C4-2B (cell line): Measurements from ENCODE around the gene NHSL2.
A peak's percentile ranks its signal among the peaks of the same experiment; 100 is the strongest.
"Not testable (repeated sequence)": the region's sequence is repeated elsewhere in the genome, so short reads cannot be mapped to it uniquely, and the experiment has no call there.

Experiments
- H3K27ac ChIP-seq: fragments of 450-650 bp; 2 replicates; pipeline ENCODE4 v1.5.1; 2017
- ZFX ChIP-seq: fragments of 450-650 bp; IDR thresholded peaks from 2 replicates; pipeline ENCODE4 v1.6.1; 2017
- TF ChIP-seq, protein P1 (sequence below): fragments of 450-650 bp; conservative IDR thresholded peaks from 2 replicates; pipeline ENCODE4 v1.5.1; 2017; ENCODE audit warnings: mild to moderate bottlenecking

NHSL2 gene

DNA sequence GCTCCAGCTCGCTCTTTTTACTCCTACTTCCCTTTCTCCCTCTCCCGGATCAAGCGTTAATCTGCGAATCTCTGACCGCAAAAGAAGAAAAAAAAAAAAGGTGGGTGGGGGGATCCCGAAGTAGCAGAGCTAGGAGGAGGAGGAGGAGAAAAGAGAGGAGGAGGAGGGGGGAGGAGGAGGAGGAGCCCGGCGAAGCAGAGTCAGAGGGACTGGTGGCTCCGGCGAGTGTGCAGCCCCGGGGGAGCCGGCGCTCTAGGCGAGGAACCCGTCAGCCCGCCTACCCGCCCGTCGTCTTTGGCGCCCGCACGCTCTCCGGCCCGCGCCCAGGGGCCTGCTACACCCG is at the start of gene NHSL2:
TSS of gene NHSL2 (plus strand) at position 203 of the 343 bp plus-strand sequence.
- TF ChIP-seq ZFX, result no peak
- TF ChIP-seq, protein P1, sequence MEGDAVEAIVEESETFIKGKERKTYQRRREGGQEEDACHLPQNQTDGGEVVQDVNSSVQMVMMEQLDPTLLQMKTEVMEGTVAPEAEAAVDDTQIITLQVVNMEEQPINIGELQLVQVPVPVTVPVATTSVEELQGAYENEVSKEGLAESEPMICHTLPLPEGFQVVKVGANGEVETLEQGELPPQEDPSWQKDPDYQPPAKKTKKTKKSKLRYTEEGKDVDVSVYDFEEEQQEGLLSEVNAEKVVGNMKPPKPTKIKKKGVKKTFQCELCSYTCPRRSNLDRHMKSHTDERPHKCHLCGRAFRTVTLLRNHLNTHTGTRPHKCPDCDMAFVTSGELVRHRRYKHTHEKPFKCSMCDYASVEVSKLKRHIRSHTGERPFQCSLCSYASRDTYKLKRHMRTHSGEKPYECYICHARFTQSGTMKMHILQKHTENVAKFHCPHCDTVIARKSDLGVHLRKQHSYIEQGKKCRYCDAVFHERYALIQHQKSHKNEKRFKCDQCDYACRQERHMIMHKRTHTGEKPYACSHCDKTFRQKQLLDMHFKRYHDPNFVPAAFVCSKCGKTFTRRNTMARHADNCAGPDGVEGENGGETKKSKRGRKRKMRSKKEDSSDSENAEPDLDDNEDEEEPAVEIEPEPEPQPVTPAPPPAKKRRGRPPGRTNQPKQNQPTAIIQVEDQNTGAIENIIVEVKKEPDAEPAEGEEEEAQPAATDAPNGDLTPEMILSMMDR, result no peak
- H3K27ac ChIP-seq, result no peak within 1 kb of the TSS

DNA sequence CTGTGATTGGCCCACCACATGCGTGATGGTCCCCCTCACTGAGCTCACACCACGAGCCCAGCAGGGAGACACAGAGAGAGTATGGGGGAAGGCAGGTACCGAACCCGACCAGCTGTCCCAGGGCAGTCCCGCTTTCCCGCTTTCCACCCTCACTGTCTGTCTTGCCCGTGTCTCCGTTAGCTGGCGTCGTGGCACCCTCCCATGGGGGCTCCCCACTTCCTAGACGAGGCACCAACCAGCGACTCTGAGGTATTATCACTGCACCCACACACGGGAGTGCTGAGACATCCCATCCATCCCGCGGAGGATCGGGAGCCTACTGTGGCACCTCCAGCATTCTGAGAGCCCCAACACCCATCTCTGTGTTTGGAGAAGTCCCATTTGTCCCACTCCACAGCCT is 43.0 kb upstream of the NHSL2 start:
- TF ChIP-seq, protein P1, result no peak
- TF ChIP-seq ZFX, result no peak
- H3K27ac ChIP-seq, result no peak overlapping the region

DNA sequence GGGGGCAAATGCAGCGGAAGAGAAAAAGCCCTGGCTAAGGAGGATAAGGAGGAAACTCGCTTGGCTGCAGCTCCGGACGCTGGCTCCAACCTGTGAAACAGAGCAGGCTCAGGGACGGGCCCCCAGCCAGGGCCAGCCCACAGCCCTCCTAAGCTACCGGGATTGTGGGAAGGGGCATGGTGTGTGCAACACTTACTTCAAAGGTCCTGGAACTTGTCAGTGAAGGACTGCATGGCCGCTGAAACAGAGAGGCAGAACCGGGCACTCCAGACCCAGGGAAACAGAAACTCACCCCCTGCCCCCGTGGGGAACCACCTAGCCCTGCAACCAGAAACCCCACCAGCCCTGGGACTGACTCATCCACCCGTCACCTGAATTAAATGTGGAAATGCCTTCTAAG is 41.1 kb upstream of the NHSL2 start:
- H3K27ac ChIP-seq, result not testable (repeated sequence)

DNA sequence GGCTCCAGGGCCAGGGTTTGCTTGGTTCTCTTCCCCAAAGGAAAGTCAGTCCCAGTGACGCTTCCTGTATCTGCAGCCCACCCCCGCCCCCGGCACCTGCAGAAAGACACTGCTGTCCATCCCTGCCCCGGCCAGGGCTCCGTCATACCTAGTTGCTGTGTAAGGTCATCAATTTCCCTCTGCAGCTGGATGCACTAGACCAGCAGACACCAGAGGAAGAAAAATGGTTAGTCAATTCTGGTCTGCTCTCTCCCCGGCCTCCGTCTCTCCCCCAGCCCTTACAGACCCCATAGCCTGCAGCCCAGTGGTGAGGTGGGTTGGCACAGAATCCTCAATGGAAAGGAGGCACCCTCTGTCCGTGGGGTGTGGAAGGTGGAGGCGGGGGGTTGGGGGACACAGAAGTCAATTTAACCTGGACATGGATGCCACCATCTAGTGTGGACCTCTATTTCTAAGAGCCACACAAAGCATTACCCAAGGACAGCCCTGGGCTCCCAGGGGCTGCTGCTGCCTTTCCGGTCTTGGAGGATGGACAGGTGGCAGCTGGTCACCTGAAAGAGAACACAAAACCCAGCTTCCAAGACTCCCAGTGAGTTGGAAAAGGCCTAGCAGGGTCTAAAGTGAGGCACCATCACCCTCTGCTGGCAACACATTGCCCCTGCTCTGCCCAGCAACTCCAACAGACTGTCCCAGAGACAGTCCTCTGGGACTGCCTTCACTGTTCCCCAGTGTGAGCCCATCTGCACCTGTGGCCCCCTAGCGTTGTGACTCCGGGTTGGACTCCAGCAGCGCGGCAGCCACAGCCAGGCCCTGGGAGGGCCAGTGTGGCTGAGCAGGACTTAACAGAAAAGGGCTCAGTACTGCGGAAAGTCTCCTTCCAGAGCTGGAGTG is 40.2 kb upstream of the NHSL2 start:
- no peak overlapping the region for H3K27ac ChIP-seq
- TF ChIP-seq, protein P1, result peak; percentile 46
- TF ChIP-seq ZFX, result no peak

DNA sequence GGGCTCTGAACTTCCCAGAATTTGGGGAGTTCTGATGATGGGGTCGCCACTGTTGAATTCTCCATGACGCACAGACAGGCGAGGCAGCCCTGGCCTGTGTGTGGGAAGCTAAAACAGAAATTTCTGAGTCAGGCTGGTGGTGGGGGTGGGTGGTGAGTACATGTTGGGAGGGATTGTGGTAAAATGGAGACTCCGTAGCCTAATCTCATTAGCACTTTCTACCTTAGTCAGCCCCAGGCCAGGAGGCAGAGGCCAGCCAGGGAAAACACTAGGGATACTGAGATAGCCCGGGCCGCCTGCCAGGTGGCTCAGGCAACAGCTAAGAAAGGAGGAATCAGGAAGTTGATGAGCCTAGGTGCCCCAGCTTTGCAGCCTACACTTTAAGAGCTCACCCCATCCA is 39.3 kb upstream of the NHSL2 start:
- no peak overlapping the region for H3K27ac ChIP-seq
- no peak for TF ChIP-seq ZFX
- TF ChIP-seq, protein P1, result no peak

DNA sequence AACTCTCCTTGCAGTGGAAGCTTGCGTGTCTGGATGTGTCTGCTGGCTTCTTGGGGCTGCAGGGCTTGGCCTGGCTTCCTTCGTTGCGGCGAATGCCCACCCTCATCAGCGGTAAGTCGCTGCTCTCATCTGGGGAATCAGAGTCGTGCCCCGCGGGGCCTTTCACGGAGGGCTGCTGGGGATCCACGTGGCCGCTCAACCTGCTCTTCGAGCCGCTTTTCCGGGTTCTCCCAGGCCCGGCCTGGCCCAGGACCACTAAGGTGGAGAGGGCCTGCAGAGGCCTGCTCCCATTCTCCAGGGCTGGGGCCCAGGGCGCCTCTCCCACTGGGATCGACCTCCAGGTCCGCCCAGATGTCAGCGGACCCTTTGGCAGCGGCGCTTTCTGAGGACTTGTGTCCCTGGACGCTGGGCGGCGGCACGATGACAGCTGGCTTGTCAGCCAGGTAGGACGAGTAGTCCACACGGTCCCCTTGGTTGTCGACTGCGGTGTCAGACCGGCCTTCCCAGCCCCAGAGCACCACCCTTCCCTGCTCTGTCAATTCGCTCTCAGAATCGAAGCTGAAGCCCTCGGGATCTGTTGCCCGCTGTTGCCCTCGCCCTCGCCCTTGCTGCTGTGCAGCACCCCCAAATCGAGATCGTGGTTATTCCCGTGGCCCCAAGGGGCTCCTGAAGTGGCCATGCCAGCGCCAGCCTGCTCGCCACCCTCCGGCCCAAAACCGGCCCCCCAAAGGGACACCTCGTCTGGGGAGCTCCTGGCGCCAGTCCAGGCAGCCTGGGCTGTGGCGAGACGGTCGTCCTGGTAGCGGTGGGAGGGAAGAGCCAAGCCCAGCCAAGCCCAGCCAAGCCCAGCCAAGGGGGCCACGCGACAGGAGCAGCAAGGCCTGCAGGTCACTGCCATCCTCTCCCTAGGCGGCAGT is 37.8 kb upstream of the NHSL2 start:
- no peak for TF ChIP-seq ZFX
- TF ChIP-seq, protein P1, result no peak

DNA sequence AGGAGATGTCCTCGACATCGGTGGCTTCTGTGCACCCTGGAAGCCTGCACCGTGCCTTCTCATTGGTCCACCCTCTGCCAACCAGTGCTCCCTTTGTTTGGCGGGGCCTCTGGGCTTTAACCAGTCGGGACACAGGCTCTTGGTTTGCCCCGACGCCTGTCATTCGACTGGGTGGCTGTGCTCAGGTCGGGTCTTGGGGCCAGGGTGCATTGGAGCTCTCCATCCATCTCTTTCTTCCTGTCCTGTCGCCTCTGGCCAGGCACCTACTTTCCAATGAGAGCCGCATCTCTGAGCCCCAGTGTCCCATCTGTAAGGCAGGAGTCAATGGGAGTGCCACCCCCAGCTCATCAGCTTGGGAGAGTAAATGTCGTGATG is 37.2 kb upstream of the NHSL2 start:
- no peak overlapping the region for H3K27ac ChIP-seq
- TF ChIP-seq, protein P1, result no peak

More for the DNA sequence above, 37.8 kb upstream of the NHSL2 start:
- no peak overlapping the region for H3K27ac ChIP-seq

DNA sequence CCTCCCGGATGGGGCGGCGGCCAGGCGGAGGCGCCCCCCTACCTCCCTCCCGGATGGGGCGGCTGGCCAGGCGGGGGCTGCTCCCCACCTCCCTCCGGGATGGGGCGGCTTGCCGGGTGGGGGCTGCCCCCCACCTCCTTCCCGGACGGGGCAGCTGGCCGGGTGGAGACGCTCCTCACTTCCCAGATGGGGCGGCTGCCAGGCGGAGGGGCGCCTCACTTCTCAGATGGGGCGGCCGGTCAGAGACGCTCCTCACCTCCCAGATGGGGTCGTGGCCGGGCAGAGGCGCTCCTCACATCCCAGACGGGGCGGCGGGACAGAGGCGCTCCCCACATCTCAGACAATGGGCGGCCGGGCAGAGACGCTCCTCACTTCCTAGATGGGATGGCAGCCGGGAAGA is 33.8 kb upstream of the NHSL2 start:
- not testable (repeated sequence) for H3K27ac ChIP-seq
